ENCODE results near the gene PSMD14.

PSMD14 gene

DNA sequence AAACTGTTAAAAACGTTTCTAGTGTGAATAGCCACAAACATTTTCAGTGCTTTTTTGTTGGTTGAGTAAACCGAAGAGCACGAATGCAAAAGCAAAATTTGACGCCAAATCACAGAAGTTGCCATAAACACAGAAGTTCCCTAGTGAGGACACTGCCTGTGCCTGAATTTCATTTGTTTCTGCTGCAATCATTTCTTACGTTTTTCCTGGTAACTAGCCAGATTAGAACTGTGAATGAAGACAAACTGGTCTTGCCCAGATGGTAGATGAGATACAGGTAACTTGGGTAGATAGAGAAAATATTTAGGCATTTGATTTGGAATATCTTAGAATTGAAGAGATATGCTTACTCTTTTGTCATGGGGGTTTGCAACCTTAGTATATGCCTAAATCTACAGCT, 98.1 kb downstream of the PSMD14 start:
- DNase-seq (ENCODE audit: low spot score): no peak
- in situ Hi-C loops (cut with MboI; ENCODE audit: low pct_unique_long_range_greater_than_20kb, low sequenced_read_pairs, unreplicated experiment): no loop called here
- TF ChIP-seq CTCF (IDR thresholded peaks at IDR 0.05; ENCODE audit: extremely low read depth, insufficient read depth, missing control alignments): no peak

DNA sequence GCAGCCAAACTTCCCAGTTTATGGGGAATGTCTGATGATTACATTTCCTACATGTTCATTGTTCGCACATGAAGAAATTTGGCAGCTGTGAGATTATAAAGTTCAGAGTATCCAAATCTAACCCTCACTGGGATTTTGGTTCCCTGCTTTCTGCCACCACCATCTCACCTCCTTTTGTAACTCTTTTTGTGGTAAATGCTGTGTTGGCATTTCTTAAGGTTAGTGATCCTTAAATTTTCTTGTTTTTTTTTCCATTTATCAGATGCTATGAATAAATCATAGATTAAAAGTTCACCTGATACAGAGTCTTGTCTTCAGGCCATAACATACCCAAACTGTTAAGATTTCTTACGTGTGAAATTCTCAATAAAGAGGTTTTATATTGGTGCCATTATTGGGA, 99.4 kb downstream of the PSMD14 start:
- no peak for TF ChIP-seq CTCF (IDR thresholded peaks at IDR 0.05; ENCODE audit: extremely low read depth, insufficient read depth, missing control alignments)
- in situ Hi-C loops (cut with MboI; ENCODE audit: low pct_unique_long_range_greater_than_20kb, low sequenced_read_pairs, unreplicated experiment): no loop called here
- DNase-seq (ENCODE audit: low spot score): no peak

- in situ Hi-C loops (cut with MboI; ENCODE audit: low pct_unique_long_range_greater_than_20kb, low sequenced_read_pairs, unreplicated experiment): no loop called here
- no peak for TF ChIP-seq CTCF (IDR thresholded peaks at IDR 0.05; ENCODE audit: extremely low read depth, insufficient read depth, missing control alignments)
- DNase-seq (ENCODE audit: low spot score): no peak
Measured at GRCh38 chr2:161409308-161409907, 101.2 kb downstream of the PSMD14 start.

DNA sequence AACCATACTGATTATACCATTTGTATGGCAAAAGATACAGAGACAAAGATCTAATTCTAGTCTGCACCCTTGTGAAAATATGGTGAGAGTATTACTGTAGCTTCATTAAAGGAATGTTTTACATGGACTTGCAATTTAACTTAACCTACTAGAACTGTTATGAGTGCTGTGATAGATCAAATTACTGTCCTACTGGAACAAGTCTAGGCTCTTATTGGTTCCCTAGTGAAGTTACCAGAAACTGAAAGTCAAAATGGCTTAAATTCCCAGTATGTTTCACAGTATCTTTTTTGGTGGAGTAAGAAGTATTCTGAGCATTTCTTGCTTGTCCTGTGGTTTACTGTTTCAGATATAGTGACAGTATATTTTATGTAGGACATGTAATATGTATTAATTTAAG, 104.1 kb downstream of the PSMD14 start:
- no peak for TF ChIP-seq CTCF (IDR thresholded peaks at IDR 0.05; ENCODE audit: extremely low read depth, insufficient read depth, missing control alignments)
- no peak for DNase-seq (ENCODE audit: low spot score)
- in situ Hi-C loops (cut with MboI; ENCODE audit: low pct_unique_long_range_greater_than_20kb, low sequenced_read_pairs, unreplicated experiment): no loop called here

- in situ Hi-C loops (cut with MboI; ENCODE audit: low pct_unique_long_range_greater_than_20kb, low sequenced_read_pairs, unreplicated experiment): no loop called here
- peak; percentile 8 for TF ChIP-seq CTCF (IDR thresholded peaks at IDR 0.05; ENCODE audit: extremely low read depth, insufficient read depth, missing control alignments)
- DNase-seq (ENCODE audit: low spot score): peak; percentile 31
Measured at GRCh38 chr2:161414042-161415033, 106.1 kb downstream of the PSMD14 start.

DNA sequence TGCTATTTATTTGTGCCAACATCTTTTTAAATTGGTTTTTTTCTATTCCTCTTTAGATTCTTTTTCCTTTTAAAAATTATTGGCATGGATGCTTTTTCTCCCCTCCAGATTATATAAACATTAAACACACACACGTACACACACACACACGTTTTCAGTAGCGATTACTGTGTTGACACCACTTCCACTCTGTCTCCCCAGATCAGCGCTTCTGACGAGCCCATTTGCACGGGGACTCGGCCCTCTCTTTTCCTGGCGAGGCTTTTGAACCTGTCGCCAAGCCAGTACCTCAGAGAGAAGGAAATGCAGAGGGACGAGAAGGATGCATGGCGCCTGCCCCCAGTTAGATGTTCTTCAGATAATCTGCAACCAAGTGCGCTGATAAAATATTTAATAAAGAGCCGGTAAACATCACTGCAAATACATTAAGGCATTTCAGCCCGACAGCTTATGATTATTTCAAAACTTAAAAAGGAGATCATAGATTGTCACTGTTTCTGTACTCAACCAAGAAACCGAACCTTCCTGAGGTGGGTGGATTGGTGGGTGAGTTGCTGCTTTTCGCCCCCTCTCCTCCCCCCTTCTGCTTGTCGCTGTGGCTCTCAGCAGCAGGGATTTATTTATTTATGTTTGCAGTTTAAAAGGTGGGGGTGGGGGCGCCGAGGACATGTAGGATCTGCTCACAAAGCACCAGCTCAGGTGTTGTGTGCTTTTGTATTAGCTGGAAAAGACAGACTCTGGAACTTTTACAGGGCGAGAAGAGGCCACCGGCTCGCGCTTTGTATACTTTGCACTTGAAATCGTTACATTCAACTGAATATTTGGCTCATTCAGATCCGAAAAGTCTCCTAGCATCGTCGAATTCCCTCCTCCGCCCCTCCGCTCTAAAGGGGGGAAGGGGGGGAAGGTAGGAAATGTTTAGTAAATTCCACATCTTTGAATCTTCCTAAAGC, 107.1 kb downstream of the PSMD14 start:
- TF ChIP-seq CTCF (IDR thresholded peaks at IDR 0.05; ENCODE audit: extremely low read depth, insufficient read depth, missing control alignments): no peak
- in situ Hi-C loops (cut with MboI; ENCODE audit: low pct_unique_long_range_greater_than_20kb, low sequenced_read_pairs, unreplicated experiment): no loop called here
- peak; percentile 36 for DNase-seq (ENCODE audit: low spot score)
